ENCODE measurements around the gene TSKS. TPM values are rescaled to one million over a fixed set of nuclear protein-coding genes. Genes with fewer than 3 reads are reported as not detected.
"Not testable (repeated sequence)": the region's sequence is repeated elsewhere in the genome, so short reads cannot be mapped to it uniquely, and the experiment has no call there.

TSKS gene
- total RNA-seq, 1 experiment from 2014 or later: not detected

DNA sequence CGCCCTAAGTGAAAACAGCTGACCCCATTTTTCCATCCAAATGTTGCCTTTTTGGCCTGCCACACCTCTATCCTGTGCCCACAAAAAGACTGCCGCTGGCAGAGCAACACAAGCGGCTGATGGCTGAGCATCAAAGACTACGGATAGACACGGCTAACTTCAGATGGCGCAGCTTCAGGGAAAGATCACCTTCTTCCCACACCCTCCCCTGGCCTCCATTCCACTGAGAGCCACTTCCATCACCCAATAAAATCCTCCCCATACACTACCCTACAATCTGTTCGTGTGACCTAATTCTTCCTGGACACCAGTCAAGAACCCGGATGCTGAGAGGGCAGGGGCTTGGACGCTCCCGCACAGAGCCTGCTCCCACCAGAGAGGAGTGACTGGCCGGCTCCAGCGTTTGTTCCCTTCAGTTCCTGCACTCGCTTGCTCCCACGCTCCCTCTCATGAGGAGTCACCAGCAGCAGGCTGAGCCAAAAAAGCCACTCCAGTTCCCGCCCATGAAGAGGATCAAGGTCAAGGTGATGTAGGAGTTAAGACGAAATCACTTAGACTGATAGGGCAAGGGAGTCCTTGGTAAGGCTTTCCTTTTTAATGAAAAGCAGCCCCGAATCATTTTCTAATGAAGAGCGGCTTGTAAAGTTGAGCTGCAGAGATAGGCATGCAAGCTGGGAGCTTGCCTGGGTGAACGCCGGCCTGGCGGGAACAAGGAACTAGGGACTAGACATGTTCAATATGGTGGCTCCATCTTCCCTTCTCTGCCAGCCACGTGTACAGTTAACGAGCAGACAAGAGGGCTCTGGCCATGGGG is 35.7 kb downstream of the TSKS start:
- TF ChIP-seq, protein P1, sequence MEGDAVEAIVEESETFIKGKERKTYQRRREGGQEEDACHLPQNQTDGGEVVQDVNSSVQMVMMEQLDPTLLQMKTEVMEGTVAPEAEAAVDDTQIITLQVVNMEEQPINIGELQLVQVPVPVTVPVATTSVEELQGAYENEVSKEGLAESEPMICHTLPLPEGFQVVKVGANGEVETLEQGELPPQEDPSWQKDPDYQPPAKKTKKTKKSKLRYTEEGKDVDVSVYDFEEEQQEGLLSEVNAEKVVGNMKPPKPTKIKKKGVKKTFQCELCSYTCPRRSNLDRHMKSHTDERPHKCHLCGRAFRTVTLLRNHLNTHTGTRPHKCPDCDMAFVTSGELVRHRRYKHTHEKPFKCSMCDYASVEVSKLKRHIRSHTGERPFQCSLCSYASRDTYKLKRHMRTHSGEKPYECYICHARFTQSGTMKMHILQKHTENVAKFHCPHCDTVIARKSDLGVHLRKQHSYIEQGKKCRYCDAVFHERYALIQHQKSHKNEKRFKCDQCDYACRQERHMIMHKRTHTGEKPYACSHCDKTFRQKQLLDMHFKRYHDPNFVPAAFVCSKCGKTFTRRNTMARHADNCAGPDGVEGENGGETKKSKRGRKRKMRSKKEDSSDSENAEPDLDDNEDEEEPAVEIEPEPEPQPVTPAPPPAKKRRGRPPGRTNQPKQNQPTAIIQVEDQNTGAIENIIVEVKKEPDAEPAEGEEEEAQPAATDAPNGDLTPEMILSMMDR (IDR thresholded peaks at IDR 0.05; ENCODE audit: unreplicated experiment): no peak
- no TSS peak for BruUV-seq (replicated peaks)
- H3K27ac Mint-ChIP-seq (ENCODE audit: unreplicated experiment): no peak overlapping the region
- no peaks in the 10 kb centered on the region for H3K9me3 Mint-ChIP-seq (ENCODE audit: low read depth, unreplicated experiment)
- H3K36me3 Mint-ChIP-seq (ENCODE audit: insufficient read depth, unreplicated experiment): no peaks in the 10 kb centered on the region
- H3K4me3 Mint-ChIP-seq (ENCODE audit: low read depth, unreplicated experiment): no peak overlapping the region
- no peak for DNase-seq
- peaks cover 44% of the 10 kb centered on the region for H3K27me3 Mint-ChIP-seq (ENCODE audit: unreplicated experiment)
- CTCF ChIA-PET: no interaction called here
- intact Hi-C loops (cut with micrococcal nuclease; ENCODE audit: unreplicated experiment): loop anchor here (2.0 kb wide), 1 partner anchor 27 kb away; no protein-coding TSS in a partner anchor
- H3K4me1 Mint-ChIP-seq (ENCODE audit: low read depth, unreplicated experiment): no peaks in the 10 kb centered on the region

GRCh38 chr19:49719420-49719819 is 43.7 kb downstream of the TSKS start:
- H3K36me3 Mint-ChIP-seq (ENCODE audit: insufficient read depth, unreplicated experiment); BruUV-seq (replicated peaks); DNase-seq; H3K4me1 Mint-ChIP-seq (ENCODE audit: low read depth, unreplicated experiment); H3K27ac Mint-ChIP-seq (ENCODE audit: unreplicated experiment); H3K9me3 Mint-ChIP-seq (ENCODE audit: low read depth, unreplicated experiment); H3K4me3 Mint-ChIP-seq (ENCODE audit: low read depth, unreplicated experiment); intact Hi-C loops (cut with micrococcal nuclease; ENCODE audit: unreplicated experiment): not testable (repeated sequence)
- peaks cover 13% of the 10 kb centered on the region for H3K27me3 Mint-ChIP-seq (ENCODE audit: unreplicated experiment)
- CTCF ChIA-PET: interaction anchor here (0.6 to 0.7 kb wide), 2 partner anchors 46 to 924 kb away, joined by 3 to 4 read pairs; no protein-coding TSS in a partner anchor

DNA sequence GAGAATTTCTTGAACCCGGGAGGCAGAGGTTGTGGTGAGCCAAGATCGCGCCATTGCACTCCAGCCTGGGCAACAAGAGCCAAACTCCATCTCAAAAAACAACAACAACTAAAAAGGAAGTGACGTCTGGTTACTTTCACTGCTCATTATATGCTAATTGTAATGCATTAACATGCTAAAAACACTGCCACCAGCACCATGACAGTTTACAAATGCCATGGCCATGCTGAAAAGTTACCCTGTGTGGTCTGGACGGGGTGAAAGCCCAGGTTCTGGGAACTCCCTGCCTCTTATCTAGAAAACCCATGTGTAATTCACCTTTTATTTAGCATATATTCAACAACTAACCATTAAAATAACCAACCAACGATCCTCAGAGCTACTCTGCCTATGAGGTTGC is 44.1 kb downstream of the TSKS start:
- H3K9me3 Mint-ChIP-seq (ENCODE audit: low read depth, unreplicated experiment): no peaks in the 10 kb centered on the region
- no peak overlapping the region for H3K4me3 Mint-ChIP-seq (ENCODE audit: low read depth, unreplicated experiment)
- BruUV-seq (replicated peaks): no TSS peak
- no peak overlapping the region for H3K27ac Mint-ChIP-seq (ENCODE audit: unreplicated experiment)
- CTCF ChIA-PET: no interaction called here
- H3K27me3 Mint-ChIP-seq (ENCODE audit: unreplicated experiment): peaks cover 13% of the 10 kb centered on the region
- DNase-seq: no peak
- TF ChIP-seq, protein P1 (IDR thresholded peaks at IDR 0.05; ENCODE audit: unreplicated experiment): no peak
- no peaks in the 10 kb centered on the region for H3K36me3 Mint-ChIP-seq (ENCODE audit: insufficient read depth, unreplicated experiment)
- intact Hi-C loops (cut with micrococcal nuclease; ENCODE audit: unreplicated experiment): no loop called here
- no peaks in the 10 kb centered on the region for H3K4me1 Mint-ChIP-seq (ENCODE audit: low read depth, unreplicated experiment)

- CTCF ChIA-PET: no interaction called here
- Mint-ChIP-seq H3K36me3 (ENCODE audit: insufficient read depth, unreplicated experiment) (no peaks in the 10 kb centered on the region), H3K9me3 (ENCODE audit: low read depth, unreplicated experiment) (no peaks in the 10 kb centered on the region), H3K4me1 (ENCODE audit: low read depth, unreplicated experiment) (peaks cover 4% of the 10 kb centered on the region), H3K27me3 (ENCODE audit: unreplicated experiment) (peaks cover 8% of the 10 kb centered on the region), H3K4me3 (ENCODE audit: low read depth, unreplicated experiment) (no peak overlapping the region), H3K27ac (ENCODE audit: unreplicated experiment) (no peak overlapping the region)
- DNase-seq: no peak
- TF ChIP-seq, protein P1 (IDR thresholded peaks at IDR 0.05; ENCODE audit: unreplicated experiment): no peak
- BruUV-seq (replicated peaks): no TSS peak
- intact Hi-C loops (cut with micrococcal nuclease; ENCODE audit: unreplicated experiment): no loop called here
These were observed 44.6 kb downstream of the TSKS start for GRCh38 chr19:49718511-49718910.

GRCh38 chr19:49716154-49716553 is 47.0 kb downstream of the TSKS start:
- TF ChIP-seq, protein P1 (IDR thresholded peaks at IDR 0.05; ENCODE audit: unreplicated experiment): no peak
- intact Hi-C loops (cut with micrococcal nuclease; ENCODE audit: unreplicated experiment): no loop called here
- Mint-ChIP-seq H3K4me1 (ENCODE audit: low read depth, unreplicated experiment) (peaks cover 8% of the 10 kb centered on the region), H3K27me3 (ENCODE audit: unreplicated experiment) (no peaks in the 10 kb centered on the region), H3K4me3 (ENCODE audit: low read depth, unreplicated experiment) (no peak overlapping the region), H3K27ac (ENCODE audit: unreplicated experiment) (no peak overlapping the region), H3K36me3 (ENCODE audit: insufficient read depth, unreplicated experiment) (no peaks in the 10 kb centered on the region), H3K9me3 (ENCODE audit: low read depth, unreplicated experiment) (no peaks in the 10 kb centered on the region)
- no TSS peak for BruUV-seq (replicated peaks)
- no peak for DNase-seq
- CTCF ChIA-PET: no interaction called here

All from Calu3 (cell line).